Spinal cord (tissue), 10 donors: ENCODE measurements around the gene INHA. TPM values are rescaled to one million over a fixed set of nuclear protein-coding genes. Genes with fewer than 3 reads are reported as not detected.

Experiments used
- DNase-seq, 6 donors: peaks; one replicate each; pipeline versions ENCODE4 v3.0.0 to v3.0.0-alpha.2; 2013 to 2015; ENCODE audit warnings: low spot score in 6 of 6, low read depth in 4 of 6
- H3K27ac ChIP-seq: one replicate; pipeline ENCODE4 v1.5.1; 2013; ENCODE audit warnings: low read depth, low read length, control low read depth
- H3K27me3 ChIP-seq: one replicate; pipeline ENCODE4 v1.6.1; 2013; ENCODE audit warnings: low read length; ENCODE audit not compliant: control insufficient read depth, insufficient read depth
- H3K36me3 ChIP-seq: one replicate; pipeline ENCODE4 v1.6.1; 2013; ENCODE audit warnings: low read length; ENCODE audit not compliant: control insufficient read depth, insufficient read depth
- H3K4me1 ChIP-seq: one replicate; pipeline ENCODE4 v1.6.1; 2013; ENCODE audit warnings: low read length; ENCODE audit not compliant: control insufficient read depth, insufficient read depth
- H3K4me3 ChIP-seq: one replicate; pipeline ENCODE4 v1.5.1; 2013; ENCODE audit warnings: low read depth, low read length, control low read depth
- H3K9me3 ChIP-seq: one replicate; pipeline ENCODE4 v1.6.1; 2013; ENCODE audit warnings: low read length; ENCODE audit not compliant: control insufficient read depth, insufficient read depth
- WGBS: methylation state at CpG from one replicate; pipeline ENCODE4 v1.1.5; 2013; ENCODE audit warnings: missing lambda C conversion rate; ENCODE audit not compliant: insufficient coverage; 5-methylcytosine and 5-hydroxymethylcytosine counted together
- polyA plus RNA-seq, 2 donors: library from polyadenylated mRNA; unstranded; fragments of 120-200 nt; gene quantifications; one replicate each; pipeline ENCODE4 v1.2.1, GENCODE V29; 2013; ENCODE audit not compliant: insufficient read length in 2 of 2
- total RNA-seq, 2 donors: library from RNA; depleted of rRNA in 1 of 2; stranded (reverse); fragments of 120-200 nt in 1 of 2; fragments of >200 nt in 1 of 2; gene quantifications; one replicate each; pipeline versions ENCODE4 v1.2.3 to v1.2.4, GENCODE V29; 2013 to 2014
- donor health status: healthy.

INHA gene
- total and polyA plus RNA-seq, 4 donors: 0.10 to 5.1 (median 1.8) TPM

GRCh38 chr2:219539926-219540678 lies 32.0 kb upstream of the INHA start:
- peak overlapping the region; percentile 93 for H3K27ac ChIP-seq
- 88% methylated on average over 46 of the region's 46 CpGs for WGBS

GRCh38 chr2:219540784-219541504 lies 31.2 kb upstream of the INHA start:
- Histone ChIP-seq H3K4me3 (no peak overlapping the region), H3K9me3 (no peaks in the 10 kb centered on the region), H3K36me3 (peaks cover 63% of the 10 kb centered on the region), H3K4me1 (peaks cover 76% of the 10 kb centered on the region), H3K27ac (no peak overlapping the region), H3K27me3 (no peaks in the 10 kb centered on the region)
- WGBS: 89% methylated on average over 8 of the region's 12 CpGs
- no peak for DNase-seq

More at GRCh38 chr2:219539926-219540678, 32.0 kb upstream of the INHA start:
- DNase-seq: no peak
- no peak overlapping the region for H3K4me3 ChIP-seq
- peaks cover 69% of the 10 kb centered on the region for H3K4me1 ChIP-seq
- H3K36me3 ChIP-seq: peaks cover 57% of the 10 kb centered on the region
- no peaks in the 10 kb centered on the region for H3K9me3 ChIP-seq
- H3K27me3 ChIP-seq: no peaks in the 10 kb centered on the region

GRCh38 chr2:219541611-219542180 lies 30.4 kb upstream of the INHA start:
- H3K27me3 ChIP-seq: no peaks in the 10 kb centered on the region
- no peak overlapping the region for H3K27ac ChIP-seq
- no peaks in the 10 kb centered on the region for H3K9me3 ChIP-seq
- 7% methylated on average over 48 of the region's 48 CpGs for WGBS
- peak in 3 of 6 donors; percentile 51 to 91 (median 79) for DNase-seq
- H3K36me3 ChIP-seq: peaks cover 61% of the 10 kb centered on the region
- H3K4me3 ChIP-seq: peak overlapping the region; percentile 75
- H3K4me1 ChIP-seq: peaks cover 72% of the 10 kb centered on the region

GRCh38 chr2:219542931-219543595 lies 29.0 kb upstream of the INHA start:
- Histone ChIP-seq H3K9me3 (no peaks in the 10 kb centered on the region), H3K4me3 (peak overlapping the region; percentile 75), H3K27me3 (no peaks in the 10 kb centered on the region), H3K4me1 (peaks cover 59% of the 10 kb centered on the region), H3K36me3 (peaks cover 59% of the 10 kb centered on the region), H3K27ac (peak overlapping the region; percentile 91)
- peak in 1 of 6 donors; percentile 34 for DNase-seq
- under 1% methylated on average over 66 of the region's 66 CpGs for WGBS

GRCh38 chr2:219543596-219544358 lies 28.3 kb upstream of the INHA start, which contains the start of the genes CHPF and TMEM198:
Gene CHPF (minus strand): TSS chr2:219543809. CDS start chr2:219543538, 271 bp downstream.
Gene TMEM198 (plus strand): TSS chr2:219544028. CDS start chr2:219544728, 700 bp downstream.
- Histone ChIP-seq H3K36me3 (peaks cover 59% of the 10 kb centered on the region), H3K27ac (peak within 1 kb of the TSS; percentile 91)

GRCh38 chr2:219544567-219544966 lies 27.5 kb upstream of the INHA start:
- 40% methylated on average over 5 of the region's 9 CpGs for WGBS
- DNase-seq: no peak

More at GRCh38 chr2:219543596-219544358, 28.3 kb upstream of the INHA start, which contains the start of the genes CHPF and TMEM198:
- Histone ChIP-seq H3K9me3 (no peaks in the 10 kb centered on the region), H3K4me3 (peak within 1 kb of the TSS; percentile 75), H3K4me1 (peaks cover 52% of the 10 kb centered on the region), H3K27me3 (no peaks in the 10 kb centered on the region)
- DNase-seq: peak; percentile 90 to 100 (median 97)
- WGBS: 0% methylated on average over 73 of the region's 75 CpGs

GRCh38 chr2:219545295-219545942 lies 26.7 kb upstream of the INHA start:
- no peaks in the 10 kb centered on the region for H3K9me3 ChIP-seq
- H3K4me1 ChIP-seq: peaks cover 39% of the 10 kb centered on the region
- 69% methylated on average over 3 of the region's 3 CpGs for WGBS
- DNase-seq: no peak
- H3K27ac ChIP-seq: no peak overlapping the region
- H3K27me3 ChIP-seq: no peaks in the 10 kb centered on the region
- H3K36me3 ChIP-seq: peaks cover 59% of the 10 kb centered on the region
- H3K4me3 ChIP-seq: no peak overlapping the region

More at GRCh38 chr2:219544567-219544966, 27.5 kb upstream of the INHA start:
- Histone ChIP-seq H3K4me3 (peak overlapping the region; percentile 75), H3K27me3 (no peaks in the 10 kb centered on the region), H3K4me1 (peaks cover 44% of the 10 kb centered on the region), H3K36me3 (peaks cover 59% of the 10 kb centered on the region), H3K27ac (peak overlapping the region; percentile 82), H3K9me3 (no peaks in the 10 kb centered on the region)

GRCh38 chr2:219545943-219546352 lies 26.2 kb upstream of the INHA start:
- Histone ChIP-seq H3K27me3 (no peaks in the 10 kb centered on the region), H3K4me1 (peaks cover 42% of the 10 kb centered on the region), H3K9me3 (no peaks in the 10 kb centered on the region), H3K27ac (no peak overlapping the region), H3K4me3 (no peak overlapping the region), H3K36me3 (peaks cover 59% of the 10 kb centered on the region)
- WGBS: 76% methylated on average over 4 of the region's 4 CpGs
- no peak for DNase-seq
